Stomach (tissue), 4 donors: ENCODE results near the gene OR51I1.

Source experiments
- EP300 ChIP-seq: sonication (generic); formaldehyde crosslinking; IDR thresholded peaks from one replicate; pipeline ENCODE4 v1.6.1; 2017; ENCODE audit warnings: antibody characterized with exemption
- POLR2A ChIP-seq, 4 donors: fragments of 450-650 bp; IDR thresholded peaks; one replicate each; pipeline ENCODE4 v1.6.1; 2016; ENCODE audit warnings: antibody characterized with exemption in 4 of 4, control low read depth in 2 of 4, mild to moderate bottlenecking in 1 of 4, moderate library complexity in 1 of 4
- POLR2AphosphoS5 ChIP-seq, 3 donors: sonication (generic); formaldehyde crosslinking; IDR thresholded peaks; one replicate each; pipeline ENCODE4 v1.6.1; 2016; ENCODE audit warnings: antibody characterized with exemption in 3 of 3
- TF ChIP-seq, protein P1 (sequence below), 7 experiments: fragments of 450-650 bp in 4 of 7; fragments of 200-600 bp in 3 of 7; sonication (generic) in 3 of 7; IDR thresholded peaks; one replicate each; pipeline ENCODE4 v1.5.1; 2016 to 2019; ENCODE audit warnings: antibody characterized with exemption in 7 of 7, control low read depth in 2 of 7, mild to moderate bottlenecking in 1 of 7

DNA sequence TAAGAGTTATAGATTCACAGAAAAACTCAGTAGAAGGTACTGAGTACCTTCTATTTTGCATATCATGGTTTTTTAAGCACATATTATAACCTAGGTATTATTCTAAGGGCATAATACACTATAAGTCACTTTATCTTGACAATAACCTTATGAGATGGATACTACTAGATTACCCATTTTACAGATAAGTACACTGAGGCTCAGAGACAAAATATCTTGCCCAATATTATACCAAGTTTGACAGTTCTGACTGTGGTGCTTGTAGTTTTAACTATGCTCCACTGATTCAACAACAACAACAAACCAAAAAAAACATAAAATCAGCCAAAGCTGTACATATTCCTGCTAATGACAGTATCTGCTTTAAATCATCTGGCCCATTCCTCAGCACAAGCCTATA is 47.2 kb downstream of the OR51I1 start:
- TF ChIP-seq, protein P1, sequence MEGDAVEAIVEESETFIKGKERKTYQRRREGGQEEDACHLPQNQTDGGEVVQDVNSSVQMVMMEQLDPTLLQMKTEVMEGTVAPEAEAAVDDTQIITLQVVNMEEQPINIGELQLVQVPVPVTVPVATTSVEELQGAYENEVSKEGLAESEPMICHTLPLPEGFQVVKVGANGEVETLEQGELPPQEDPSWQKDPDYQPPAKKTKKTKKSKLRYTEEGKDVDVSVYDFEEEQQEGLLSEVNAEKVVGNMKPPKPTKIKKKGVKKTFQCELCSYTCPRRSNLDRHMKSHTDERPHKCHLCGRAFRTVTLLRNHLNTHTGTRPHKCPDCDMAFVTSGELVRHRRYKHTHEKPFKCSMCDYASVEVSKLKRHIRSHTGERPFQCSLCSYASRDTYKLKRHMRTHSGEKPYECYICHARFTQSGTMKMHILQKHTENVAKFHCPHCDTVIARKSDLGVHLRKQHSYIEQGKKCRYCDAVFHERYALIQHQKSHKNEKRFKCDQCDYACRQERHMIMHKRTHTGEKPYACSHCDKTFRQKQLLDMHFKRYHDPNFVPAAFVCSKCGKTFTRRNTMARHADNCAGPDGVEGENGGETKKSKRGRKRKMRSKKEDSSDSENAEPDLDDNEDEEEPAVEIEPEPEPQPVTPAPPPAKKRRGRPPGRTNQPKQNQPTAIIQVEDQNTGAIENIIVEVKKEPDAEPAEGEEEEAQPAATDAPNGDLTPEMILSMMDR (IDR thresholded peaks at IDR 0.05) = no peak
- TF ChIP-seq POLR2AphosphoS5 (IDR thresholded peaks at IDR 0.05) (no peak), EP300 (no peak), POLR2A (IDR thresholded peaks at IDR 0.05) (no peak)
